ENCODE results near the gene TIMP1. TPM values are rescaled to one million over a fixed set of nuclear protein-coding genes. Genes with fewer than 3 reads are reported as not detected.

The TIMP1 gene
- total RNA-seq, 1 experiment from 2014 or later: 48.6 TPM

DNA sequence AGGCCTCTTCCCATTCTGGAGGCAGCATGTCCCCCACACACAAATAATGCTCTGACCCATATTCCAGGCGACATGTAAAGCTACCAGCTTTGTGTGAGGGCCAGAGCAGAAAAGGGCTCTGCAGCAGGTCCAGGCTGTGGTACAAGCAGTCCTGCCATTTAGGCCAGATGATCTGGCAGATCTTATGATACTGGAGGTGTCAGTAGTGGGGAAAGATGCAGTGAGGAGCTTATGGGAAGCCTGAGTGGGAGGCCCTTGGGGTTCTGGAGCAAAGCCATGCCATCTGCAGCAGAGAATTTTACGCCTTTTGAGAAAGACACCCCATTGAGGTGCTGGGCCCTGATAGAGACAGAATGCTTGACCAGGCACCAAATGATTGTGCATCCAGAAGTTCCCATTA lies 29.7 kb downstream of the TIMP1 start:
- no peak for TF ChIP-seq EZH2 (IDR thresholded peaks at IDR 0.05; ENCODE audit: low read depth)
- TF ChIP-seq, protein P1, sequence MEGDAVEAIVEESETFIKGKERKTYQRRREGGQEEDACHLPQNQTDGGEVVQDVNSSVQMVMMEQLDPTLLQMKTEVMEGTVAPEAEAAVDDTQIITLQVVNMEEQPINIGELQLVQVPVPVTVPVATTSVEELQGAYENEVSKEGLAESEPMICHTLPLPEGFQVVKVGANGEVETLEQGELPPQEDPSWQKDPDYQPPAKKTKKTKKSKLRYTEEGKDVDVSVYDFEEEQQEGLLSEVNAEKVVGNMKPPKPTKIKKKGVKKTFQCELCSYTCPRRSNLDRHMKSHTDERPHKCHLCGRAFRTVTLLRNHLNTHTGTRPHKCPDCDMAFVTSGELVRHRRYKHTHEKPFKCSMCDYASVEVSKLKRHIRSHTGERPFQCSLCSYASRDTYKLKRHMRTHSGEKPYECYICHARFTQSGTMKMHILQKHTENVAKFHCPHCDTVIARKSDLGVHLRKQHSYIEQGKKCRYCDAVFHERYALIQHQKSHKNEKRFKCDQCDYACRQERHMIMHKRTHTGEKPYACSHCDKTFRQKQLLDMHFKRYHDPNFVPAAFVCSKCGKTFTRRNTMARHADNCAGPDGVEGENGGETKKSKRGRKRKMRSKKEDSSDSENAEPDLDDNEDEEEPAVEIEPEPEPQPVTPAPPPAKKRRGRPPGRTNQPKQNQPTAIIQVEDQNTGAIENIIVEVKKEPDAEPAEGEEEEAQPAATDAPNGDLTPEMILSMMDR (conservative IDR thresholded peaks at IDR 0.05): no peak
- ChIA-PET POLR2A (ENCODE audit: unreplicated experiment) (no interaction called here), CTCF (no interaction called here)
- intact Hi-C loops (cut with micrococcal nuclease; ENCODE audit: unreplicated experiment): no loop called here
- no peak overlapping the region for H3K4me2 ChIP-seq
- DNase-seq: no peak
- no peaks in the 10 kb centered on the region for H3K27me3 ChIP-seq (ENCODE audit: insufficient read depth, low read depth)
- no peak overlapping the region for H3K27ac ChIP-seq
- no peak overlapping the region for H3K4me3 ChIP-seq
- no peaks in the 10 kb centered on the region for H3K4me1 ChIP-seq (replicated peaks; ENCODE audit: insufficient read depth)
- H4K20me1 ChIP-seq (ENCODE audit: insufficient read depth): no peaks in the 10 kb centered on the region
- no peaks in the 10 kb centered on the region for H3K9me2 ChIP-seq (ENCODE audit: insufficient read depth)
- no peaks in the 10 kb centered on the region for H3K79me2 ChIP-seq (ENCODE audit: low read depth)
- no peaks in the 10 kb centered on the region for H3F3A ChIP-seq (ENCODE audit: insufficient read depth, low read depth)
- BruUV-seq (replicated peaks): no TSS peak
- H3K36me3 ChIP-seq (ENCODE audit: low read depth): no peaks in the 10 kb centered on the region
- H3K9me3 ChIP-seq (ENCODE audit: insufficient read depth, low read depth): no peaks in the 10 kb centered on the region
- no peak overlapping the region for H2AFZ ChIP-seq

DNA sequence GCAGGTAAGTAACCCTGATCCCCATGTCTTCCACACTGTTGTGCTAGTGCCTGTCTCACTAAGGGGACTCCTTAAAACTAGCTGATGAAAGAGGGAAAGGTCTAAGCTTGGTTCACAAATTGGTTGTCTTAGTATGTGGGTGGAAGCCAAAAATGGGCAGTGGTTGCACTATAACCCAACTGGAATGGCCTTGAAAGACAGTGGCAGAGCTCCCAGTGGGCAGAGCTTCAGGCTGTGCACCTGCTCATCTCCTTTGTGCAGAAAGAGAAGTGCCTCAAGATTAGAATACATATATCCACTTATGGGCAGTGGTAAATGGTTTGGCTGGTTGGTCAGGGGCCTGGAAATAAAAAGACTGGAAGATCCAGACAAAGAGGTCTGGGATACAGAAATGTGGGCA lies 30.2 kb downstream of the TIMP1 start:
- no peak for DNase-seq
- H3K4me1 ChIP-seq (replicated peaks; ENCODE audit: insufficient read depth): no peaks in the 10 kb centered on the region
- H4K20me1 ChIP-seq (ENCODE audit: insufficient read depth): no peaks in the 10 kb centered on the region
- H3K9me3 ChIP-seq (ENCODE audit: insufficient read depth, low read depth): no peaks in the 10 kb centered on the region
- ChIA-PET CTCF (no interaction called here), POLR2A (ENCODE audit: unreplicated experiment) (no interaction called here)
- H2AFZ ChIP-seq: no peak overlapping the region
- H3K36me3 ChIP-seq (ENCODE audit: low read depth): no peaks in the 10 kb centered on the region
- no peaks in the 10 kb centered on the region for H3F3A ChIP-seq (ENCODE audit: insufficient read depth, low read depth)
- BruUV-seq (replicated peaks): no TSS peak
- no peaks in the 10 kb centered on the region for H3K9me2 ChIP-seq (ENCODE audit: insufficient read depth)
- no peak overlapping the region for H3K4me2 ChIP-seq
- no peaks in the 10 kb centered on the region for H3K27me3 ChIP-seq (ENCODE audit: insufficient read depth, low read depth)
- H3K79me2 ChIP-seq (ENCODE audit: low read depth): no peaks in the 10 kb centered on the region
- TF ChIP-seq EZH2 (IDR thresholded peaks at IDR 0.05; ENCODE audit: low read depth): no peak
- TF ChIP-seq, protein P1 (conservative IDR thresholded peaks at IDR 0.05): no peak
- intact Hi-C loops (cut with micrococcal nuclease; ENCODE audit: unreplicated experiment): no loop called here
- no peak overlapping the region for H3K27ac ChIP-seq
- no peak overlapping the region for H3K4me3 ChIP-seq

DNA sequence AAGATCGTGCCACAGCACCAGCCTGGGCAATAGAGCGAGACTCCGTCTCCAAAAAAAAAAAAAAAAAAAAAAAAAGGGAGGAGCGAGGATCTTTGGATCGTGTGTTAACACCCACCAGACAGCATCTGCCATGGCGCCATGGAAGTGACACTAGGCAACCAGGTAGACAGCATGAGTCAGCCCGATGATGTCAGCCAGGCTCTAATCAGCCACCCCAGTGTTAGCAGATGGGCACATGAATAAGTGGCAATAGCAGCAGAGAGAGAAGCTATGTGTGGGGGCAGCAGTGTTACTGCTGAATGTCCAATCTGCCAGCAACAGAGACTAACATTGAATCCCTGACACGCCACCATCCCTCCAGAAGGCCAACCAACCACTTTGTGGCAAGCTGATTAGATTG lies 30.8 kb downstream of the TIMP1 start:
- TF ChIP-seq, protein P1 (conservative IDR thresholded peaks at IDR 0.05): no peak
- TF ChIP-seq EZH2 (IDR thresholded peaks at IDR 0.05; ENCODE audit: low read depth): no peak
- CTCF ChIA-PET: no interaction called here
- no peaks in the 10 kb centered on the region for H3K79me2 ChIP-seq (ENCODE audit: low read depth)
- H3K27ac ChIP-seq: no peak overlapping the region
- H3K4me3 ChIP-seq: no peak overlapping the region
- no peak overlapping the region for H2AFZ ChIP-seq
- H3K9me2 ChIP-seq (ENCODE audit: insufficient read depth): no peaks in the 10 kb centered on the region
- H3K9me3 ChIP-seq (ENCODE audit: insufficient read depth, low read depth): no peaks in the 10 kb centered on the region
- no TSS peak for BruUV-seq (replicated peaks)
- no peak overlapping the region for H3K4me2 ChIP-seq
- H3K27me3 ChIP-seq (ENCODE audit: insufficient read depth, low read depth): no peaks in the 10 kb centered on the region
- POLR2A ChIA-PET (ENCODE audit: unreplicated experiment): no interaction called here
- intact Hi-C loops (cut with micrococcal nuclease; ENCODE audit: unreplicated experiment): no loop called here
- H3K4me1 ChIP-seq (replicated peaks; ENCODE audit: insufficient read depth): no peaks in the 10 kb centered on the region
- no peaks in the 10 kb centered on the region for H3K36me3 ChIP-seq (ENCODE audit: low read depth)
- no peak for DNase-seq
- H3F3A ChIP-seq (ENCODE audit: insufficient read depth, low read depth): no peaks in the 10 kb centered on the region
- H4K20me1 ChIP-seq (ENCODE audit: insufficient read depth): no peaks in the 10 kb centered on the region

Measured in PC-9 (cell line).